H9 (cell line): ENCODE data around the gene TMEM219. TPM values are rescaled to one million over a fixed set of nuclear protein-coding genes. Genes with fewer than 3 reads are reported as not detected.

Experiments
- DNase-seq: peaks from one replicate; pipeline ENCODE4 v3.0.0-alpha.2; 2017
- H2AFZ ChIP-seq: one replicate; pipeline ENCODE4 v1.6.1; 2013; ENCODE audit warnings: mild to moderate bottlenecking, low read length, control low read depth, moderate library complexity
- H2AK5ac ChIP-seq: 2 replicates; pipeline ENCODE4 v1.6.1; 2013; ENCODE audit warnings: low read length, control low read depth, mixed read lengths; ENCODE audit not compliant: insufficient read length
- H2BK120ac ChIP-seq: one replicate; pipeline ENCODE4 v1.6.1; 2013; ENCODE audit warnings: low read depth, mild to moderate bottlenecking, low read length, control low read depth, inconsistent platforms; ENCODE audit not compliant: poor library complexity, severe bottlenecking
- H2BK12ac ChIP-seq: 2 replicates; pipeline ENCODE4 v1.6.1; 2013; ENCODE audit warnings: low read length, control low read depth, mixed read lengths, low read depth; ENCODE audit not compliant: insufficient read length
- H2BK15ac ChIP-seq: 2 replicates; pipeline ENCODE4 v1.6.1; 2013; ENCODE audit warnings: low read depth, low read length, control low read depth
- H2BK20ac ChIP-seq: one replicate; pipeline ENCODE4 v1.6.1; 2013; ENCODE audit warnings: low read depth, mild to moderate bottlenecking, low read length, control low read depth, inconsistent platforms; ENCODE audit not compliant: poor library complexity, severe bottlenecking
- H2BK5ac ChIP-seq: 2 replicates; pipeline ENCODE4 v1.6.1; 2013; ENCODE audit warnings: low read length, control low read depth, mixed read lengths; ENCODE audit not compliant: insufficient read length
- H3K14ac ChIP-seq: 2 replicates; pipeline ENCODE4 v1.6.1; 2013; ENCODE audit warnings: low read length, control low read depth; ENCODE audit not compliant: insufficient read depth
- H3K18ac ChIP-seq: 2 replicates; pipeline ENCODE4 v1.6.1; 2013; ENCODE audit warnings: low read depth, mild to moderate bottlenecking, mixed read lengths, low read length, control low read depth; ENCODE audit not compliant: insufficient read length
- H3K23ac ChIP-seq: 2 replicates; pipeline ENCODE4 v1.6.1; 2013; ENCODE audit warnings: low read length, control low read depth, mixed read lengths, low read depth; ENCODE audit not compliant: insufficient read length
- H3K23me2 ChIP-seq: 2 replicates; pipeline ENCODE4 v1.6.1; 2013; ENCODE audit warnings: low read depth, mild to moderate bottlenecking, mixed read lengths, low read length, control low read depth; ENCODE audit not compliant: insufficient read length, poor library complexity, severe bottlenecking
- H3K27ac ChIP-seq: 2 replicates; pipeline ENCODE4 v1.5.1; 2013; ENCODE audit warnings: low read length, control low read depth, mixed read lengths, low read depth; ENCODE audit not compliant: insufficient read length
- H3K27me3 ChIP-seq: 2 replicates; pipeline ENCODE4 v1.6.1; 2013; ENCODE audit warnings: low read length, control low read depth, inconsistent platforms; ENCODE audit not compliant: insufficient read depth
- H3K4ac ChIP-seq: 2 replicates; pipeline ENCODE4 v1.6.1; 2013; ENCODE audit warnings: low read depth, mild to moderate bottlenecking, control low read depth, inconsistent platforms, low read length, moderate library complexity
- H3K4me1 ChIP-seq: 2 replicates; pipeline ENCODE4 v1.6.1; 2013; ENCODE audit warnings: low read length, control low read depth, inconsistent platforms; ENCODE audit not compliant: insufficient read depth
- H3K4me2 ChIP-seq: 2 replicates; pipeline ENCODE4 v1.6.1; 2013; ENCODE audit warnings: low read length, control low read depth, mixed read lengths; ENCODE audit not compliant: insufficient read length, insufficient read depth
- H3K56ac ChIP-seq: 2 replicates; pipeline ENCODE4 v1.6.1; 2013; ENCODE audit warnings: low read depth, mild to moderate bottlenecking, mixed read lengths, low read length, control low read depth; ENCODE audit not compliant: insufficient read length
- H3K79me1 ChIP-seq: 2 replicates; pipeline ENCODE4 v1.6.1; 2013; ENCODE audit warnings: low read depth, mild to moderate bottlenecking, moderate library complexity, low read length, control low read depth, inconsistent platforms; ENCODE audit not compliant: insufficient read depth, poor library complexity, severe bottlenecking
- H3K79me2 ChIP-seq: 2 replicates; pipeline ENCODE4 v1.6.1; 2013; ENCODE audit warnings: low read length, control low read depth, inconsistent platforms; ENCODE audit not compliant: insufficient read depth
- H3K9ac ChIP-seq: 2 replicates; pipeline ENCODE4 v1.6.1; 2013; ENCODE audit warnings: low read length, control low read depth, mixed read lengths; ENCODE audit not compliant: insufficient read length; ENCODE audit errors: extremely low read depth
- H3K9me3 ChIP-seq: one replicate; pipeline ENCODE4 v1.6.1; 2013; ENCODE audit warnings: low read depth, low read length, inconsistent platforms; ENCODE audit not compliant: control insufficient read depth
- H3T11ph ChIP-seq: one replicate; pipeline ENCODE4 v1.6.1; 2013; ENCODE audit warnings: mild to moderate bottlenecking, low read length, control low read depth, inconsistent platforms
- H4K20me1 ChIP-seq: one replicate; pipeline ENCODE4 v1.6.1; 2013; ENCODE audit not compliant: control insufficient read depth, insufficient read length, insufficient read depth
- H4K5ac ChIP-seq: 2 replicates; pipeline ENCODE4 v1.6.1; 2013; ENCODE audit warnings: low read depth, mild to moderate bottlenecking, mixed read lengths, low read length, control low read depth; ENCODE audit not compliant: insufficient read length
- H4K8ac ChIP-seq: replicated peaks from 2 replicates; pipeline ENCODE4 v1.6.1; 2013; ENCODE audit warnings: low read length, control low read depth, mixed read lengths, low read depth; ENCODE audit not compliant: insufficient read length
- H4K91ac ChIP-seq: 2 replicates; pipeline ENCODE4 v1.6.1; 2013; ENCODE audit warnings: low read depth, mild to moderate bottlenecking, moderate library complexity, mixed read lengths, low read length, control low read depth; ENCODE audit not compliant: insufficient read length
- H3K27ac Mint-ChIP-seq, 3 experiments: 2 replicates in 2 of 3; 3 replicates in 1 of 3; pipeline ENCODE4 v1.8.0; 2020 to 2021; ENCODE audit warnings: mixed read lengths in 3 of 3, mild to moderate bottlenecking in 1 of 3, moderate library complexity in 1 of 3
- H3K27me3 Mint-ChIP-seq: 2 replicates; pipeline ENCODE4 v1.8.0; 2021; ENCODE audit warnings: low read depth, mild to moderate bottlenecking, moderate library complexity, mixed read lengths
- H3K36me3 Mint-ChIP-seq, 3 experiments: 2 replicates in 2 of 3; 3 replicates in 1 of 3; pipeline ENCODE4 v1.8.0; 2020 to 2021; ENCODE audit warnings: low read depth in 3 of 3, mixed read lengths in 3 of 3; ENCODE audit not compliant: insufficient read depth in 1 of 3
- H3K4me1 Mint-ChIP-seq, 2 experiments: 2 replicates each; pipeline ENCODE4 v1.8.0; 2020; ENCODE audit warnings: mixed read lengths in 2 of 2
- H3K4me3 Mint-ChIP-seq, 2 experiments: 2 replicates in 1 of 2; 3 replicates in 1 of 2; pipeline ENCODE4 v1.8.0; 2020 to 2021; ENCODE audit warnings: mild to moderate bottlenecking in 2 of 2, mixed read lengths in 2 of 2, moderate library complexity in 1 of 2
- H3K9me3 Mint-ChIP-seq, 2 experiments: 2 replicates in 1 of 2; 3 replicates in 1 of 2; pipeline ENCODE4 v1.8.0; 2020; ENCODE audit warnings: mild to moderate bottlenecking in 2 of 2, mixed read lengths in 2 of 2, moderate library complexity in 1 of 2
- CTCF ChIP-seq: fragments of 200-600 bp; sonication (generic); conservative IDR thresholded peaks from 3 replicates; pipeline ENCODE4 v1.8.0; 2021; ENCODE audit warnings: antibody characterized with exemption, mild to moderate bottlenecking
- WGBS: extraction: QIAGEN DNeasy Blood & Tissue Kit; methylation state at CpG from one replicate; pipeline ENCODE4 v1.1.7; 2013; ENCODE audit warnings: missing lambda C conversion rate, low lambda C conversion rate, mixed read lengths; ENCODE audit not compliant: insufficient read length; ENCODE audit errors: extremely low coverage; 5-methylcytosine and 5-hydroxymethylcytosine counted together
- total RNA-seq: library from RNA; stranded (reverse); gene quantifications from 2 replicates; pipeline ENCODE4 v1.2.1, GENCODE V29; 2021

The TMEM219 gene
- total RNA-seq, 1 experiment from 2014 or later, result 89.1 TPM

- Histone ChIP-seq H4K8ac (no peak overlapping the region), H3K27me3 (no peaks in the 10 kb centered on the region), H3K79me1 (no peaks in the 10 kb centered on the region), H3K4me2 (no peak overlapping the region), H2BK15ac (no peak overlapping the region), H3K14ac (no peak overlapping the region; the same call in 1 of the 2 replicates), H2BK12ac (no peak overlapping the region), H3K9me3 (no peaks in the 10 kb centered on the region), H3K27ac (no peak overlapping the region), H3K4me1 (no peaks in the 10 kb centered on the region; the same call in 1 of the 2 replicates), H2BK5ac (no peak overlapping the region), H3K56ac (no peak overlapping the region), H3K18ac (no peak overlapping the region), H4K91ac (no peak overlapping the region), H3K23me2 (peaks cover 16% of the 10 kb centered on the region), H2AK5ac (no peak overlapping the region), H2AFZ (no peak overlapping the region), H3K23ac (no peak overlapping the region), H4K5ac (no peak overlapping the region), H4K20me1 (no peaks in the 10 kb centered on the region), H2BK120ac (no peak overlapping the region), H3T11ph (no peak overlapping the region), H3K9ac (no peak overlapping the region), H2BK20ac (no peak overlapping the region), H3K4ac (no peak overlapping the region), H3K79me2 (no peaks in the 10 kb centered on the region)
- WGBS, result no CpG with 5 or more reads among the region's 26 CpGs
- no peaks in the 10 kb centered on the region for H3K9me3 Mint-ChIP-seq
- peaks cover 38% of the 10 kb centered on the region for H3K27me3 Mint-ChIP-seq
- peaks cover 0 to 9% (median 5%) of the 10 kb centered on the region in 3 experiments; a peak in 6 of 7 replicates for H3K36me3 Mint-ChIP-seq
- no peak for TF ChIP-seq CTCF
- DNase-seq, result no peak
- no peak overlapping the region for H3K27ac Mint-ChIP-seq
- peak overlapping the region; percentile 22 to 70; a peak in 4 of 5 replicates for H3K4me3 Mint-ChIP-seq
- peaks cover 9 to 22% of the 10 kb centered on the region in 2 experiments for H3K4me1 Mint-ChIP-seq
Observed at GRCh38 chr16:30009085-30009862, 47.4 kb downstream of the TMEM219 start.
